Pancreas (tissue), 10 donors: ENCODE data around the gene DSP. TPM values are rescaled to one million over a fixed set of nuclear protein-coding genes. Genes with fewer than 3 reads are reported as not detected.
A peak's percentile ranks its signal among the peaks of the same experiment; 100 is the strongest.

Experiments used
- ATAC-seq, 4 donors: fragments of 200-7000 bp; cut with Tn5 transposase; one replicate each; pipeline versions ENCODE4 v1.8.0 to v1.9.1; 2020; ENCODE audit warnings: mild to moderate bottlenecking in 4 of 4, moderate library complexity in 4 of 4
- DNase-seq, 6 donors: peaks; one replicate each; pipeline ENCODE4 v3.0.0-alpha.2; 2020
- FAIRE-seq: peaks from 2 replicates; lab custom pipeline; 2012; peaks lifted over from hg19 to GRCh38; lab: Jason Lieb, UNC
- H3K27ac ChIP-seq, 4 donors: fragments of 200-600 bp; sonication (generic); 1 replicate in 3 of 4; 2 replicates in 1 of 4; pipeline versions ENCODE4 v1.5.0 to v1.8.0; 2020
- H3K27me3 ChIP-seq, 4 donors: fragments of 200-600 bp; one replicate each; pipeline ENCODE4 v1.8.0; 2021
- H3K36me3 ChIP-seq, 3 donors: fragments of 200-600 bp; sonication (generic) in 1 of 3; one replicate each; pipeline versions ENCODE4 v1.5.0 to v1.8.0; 2020 to 2021
- H3K4me1 ChIP-seq, 3 donors: fragments of 200-600 bp; one replicate each; pipeline ENCODE4 v1.8.0; 2021
- H3K4me3 ChIP-seq, 4 donors: fragments of 200-600 bp; sonication (generic) in 2 of 4; one replicate each; pipeline versions ENCODE4 v1.5.0 to v1.8.0; 2020 to 2021
- H3K9me3 ChIP-seq, 4 donors: fragments of 200-600 bp; one replicate each; pipeline ENCODE4 v1.8.0; 2021
- CTCF ChIP-seq, 4 donors: fragments of 200-600 bp; sonication (generic) in 3 of 4; IDR thresholded peaks; one replicate each; pipeline versions ENCODE4 v1.5.0 to v1.8.0; 2021; ENCODE audit warnings: antibody characterized with exemption in 4 of 4
- WGBS, 2 donors: extraction: QIAGEN DNeasy Blood & Tissue Kit; methylation state at CpG; one replicate each; pipeline ENCODE4 v1.1.7; 2013; 5-methylcytosine and 5-hydroxymethylcytosine counted together
- intact Hi-C, 3 donors: fragments of 100-400 bp; cut with DNase I; formaldehyde crosslinking; loops; one replicate each; pipeline versions ENCODE4 v1.11.1 to v1.14.2; 2022
- polyA plus RNA-seq, 2 donors: library from polyadenylated mRNA; stranded (reverse); fragments of 200-250 nt; gene quantifications; one replicate each; pipeline ENCODE4 v1.2.3, GENCODE V29; 2013
- total RNA-seq, 6 donors: library from RNA; stranded (reverse); fragmentation: NEBNext Ultra II Directional in 4 of 6; extraction: Animal tissue kit (Norgen Biotek cat#: 25700) in 4 of 6; gene quantifications; one replicate each; pipeline versions ENCODE4 v1.2.1 to v1.2.4, GENCODE V29; 2021 to 2023
- donor health status: healthy with polysubstance abuse.
- donor health status: DM: no; HTN: no; CAD: no; lungs with moderate emphysema.
- donor health status: DM: no; HTN: no; CAD: no.
- donor health status: control.
- donor health status: control.
- donor health status: Bipolar disorder and iron deficiency.
- donor health status: DM: yes; HTN: yes; CAD: no.
- donor health status: DM: no; HTN: no; CAD: no.
- donor health status: DM: no; HTN: no; CAD: no.
- donor health status: DM: yes; HTN: yes; CAD: no.

Gene DSP
- total and polyA plus RNA-seq, 8 donors: 17.3 to 139 (median 111) TPM

GRCh38 chr6:7512320-7512719 is 29.2 kb upstream of the DSP start:
- no peak for DNase-seq
- TF ChIP-seq CTCF (IDR thresholded peaks at IDR 0.05): no peak
- no peak for ATAC-seq

GRCh38 chr6:7513529-7513928 is 27.9 kb upstream of the DSP start:
- Histone ChIP-seq H3K27me3 (no peaks in the 10 kb centered on the region), H3K4me1 (peaks cover 0 to 7% (median 3%) of the 10 kb centered on the region in 3 donors), H3K36me3 (no peaks in the 10 kb centered on the region), H3K9me3 (no peaks in the 10 kb centered on the region), H3K4me3 (no peak overlapping the region), H3K27ac (no peak overlapping the region)
- FAIRE-seq: no peak
- intact Hi-C loops: no loop called here
- 71 to 72% methylated on average over 5 of the region's 5 CpGs for WGBS, 2 donors
- no peak for DNase-seq
- TF ChIP-seq CTCF (IDR thresholded peaks at IDR 0.05): no peak
- peak in 1 of 4 donors; percentile 30 for ATAC-seq

More at GRCh38 chr6:7512320-7512719, 29.2 kb upstream of the DSP start:
- Histone ChIP-seq H3K36me3 (no peaks in the 10 kb centered on the region), H3K9me3 (no peaks in the 10 kb centered on the region), H3K27ac (no peak overlapping the region), H3K4me1 (peaks cover 0 to 7% (median 3%) of the 10 kb centered on the region in 3 donors), H3K4me3 (no peak overlapping the region), H3K27me3 (no peaks in the 10 kb centered on the region)
- intact Hi-C loops: no loop called here
- no peak for FAIRE-seq
- WGBS, 2 donors: 79 to 84% methylated on average over 2 of the region's 2 CpGs

- Histone ChIP-seq H3K36me3 (no peaks in the 10 kb centered on the region), H3K27me3 (no peaks in the 10 kb centered on the region), H3K9me3 (no peaks in the 10 kb centered on the region), H3K27ac (no peak overlapping the region), H3K4me1 (peaks cover 0 to 7% (median 3%) of the 10 kb centered on the region in 3 donors), H3K4me3 (no peak overlapping the region)
- DNase-seq: no peak
- intact Hi-C loops: no loop called here
- no peak for FAIRE-seq
- no peak for TF ChIP-seq CTCF (IDR thresholded peaks at IDR 0.05)
- WGBS, 2 donors: 90 to 95% methylated on average over 2 of the region's 2 CpGs
- ATAC-seq: no peak
These were observed 26.1 kb upstream of the DSP start for GRCh38 chr6:7515363-7515762.

GRCh38 chr6:7518877-7519276 is 22.6 kb upstream of the DSP start:
- FAIRE-seq (no peak), ATAC-seq (no peak), DNase-seq (no peak)
- no peak for TF ChIP-seq CTCF (IDR thresholded peaks at IDR 0.05)
- H3K4me1 ChIP-seq: no peaks in the 10 kb centered on the region
- H3K4me3 ChIP-seq: no peak overlapping the region
- no peaks in the 10 kb centered on the region for H3K9me3 ChIP-seq
- H3K27me3 ChIP-seq: no peaks in the 10 kb centered on the region
- WGBS, 2 donors: 89 to 91% methylated on average over 8 of the region's 8 CpGs
- no peak overlapping the region for H3K27ac ChIP-seq
- intact Hi-C loops: no loop called here
- no peaks in the 10 kb centered on the region for H3K36me3 ChIP-seq

- no peak for TF ChIP-seq CTCF (IDR thresholded peaks at IDR 0.05)
- intact Hi-C loops: no loop called here
- Histone ChIP-seq H3K4me1 (no peaks in the 10 kb centered on the region), H3K4me3 (no peak overlapping the region), H3K36me3 (no peaks in the 10 kb centered on the region), H3K27me3 (no peaks in the 10 kb centered on the region), H3K27ac (no peak overlapping the region), H3K9me3 (no peaks in the 10 kb centered on the region)
- DNase-seq: no peak
- ATAC-seq: no peak
- no peak for FAIRE-seq
These were observed 18.6 kb upstream of the DSP start for GRCh38 chr6:7522873-7523272.
